ENCODE data around the gene VN1R2.
"Not testable (repeated sequence)": the region's sequence is repeated elsewhere in the genome, so short reads cannot be mapped to it uniquely, and the experiment has no call there.

VN1R2 gene

GRCh38 chr19:53272044-53272443, 14.0 kb downstream of the VN1R2 start:
- TF ChIP-seq CTCF (IDR thresholded peaks at IDR 0.05; ENCODE audit: extremely low read depth, missing control alignments) = no peak

GRCh38 chr19:53275480-53275879, 17.4 kb downstream of the VN1R2 start:
- no peak for DNase-seq (ENCODE audit: low spot score)
- no peak for TF ChIP-seq CTCF (IDR thresholded peaks at IDR 0.05; ENCODE audit: extremely low read depth, missing control alignments)

More at GRCh38 chr19:53272044-53272443, 14.0 kb downstream of the VN1R2 start:
- no peak for DNase-seq (ENCODE audit: low spot score)

GRCh38 chr19:53281947-53282346, 23.9 kb downstream of the VN1R2 start:
- not testable (repeated sequence) for DNase-seq (ENCODE audit: low spot score)

- no peak for TF ChIP-seq CTCF (IDR thresholded peaks at IDR 0.05; ENCODE audit: extremely low read depth, missing control alignments)
- DNase-seq (ENCODE audit: low spot score) = no peak
Observed at GRCh38 chr19:53285087-53285486, 27.0 kb downstream of the VN1R2 start.

GRCh38 chr19:53290758-53291549, 32.9 kb downstream of the VN1R2 start:
- TF ChIP-seq CTCF (IDR thresholded peaks at IDR 0.05; ENCODE audit: extremely low read depth, missing control alignments) = no peak
- DNase-seq (ENCODE audit: low spot score) = no peak

- no peak for DNase-seq (ENCODE audit: low spot score)
- no peak for TF ChIP-seq CTCF (IDR thresholded peaks at IDR 0.05; ENCODE audit: extremely low read depth, missing control alignments)
Observed at GRCh38 chr19:53294786-53295441, 36.8 kb downstream of the VN1R2 start.

GRCh38 chr19:53301341-53301740, 43.2 kb downstream of the VN1R2 start:
- not testable (repeated sequence) for DNase-seq (ENCODE audit: low spot score)

- DNase-seq (ENCODE audit: low spot score) = no peak
- no peak for TF ChIP-seq CTCF (IDR thresholded peaks at IDR 0.05; ENCODE audit: extremely low read depth, missing control alignments)
Observed at GRCh38 chr19:53308339-53308811, 50.3 kb downstream of the VN1R2 start.
